GM12872 (cell line): ENCODE results near the gene PRR20B.
"Not testable (repeated sequence)": the region's sequence is repeated elsewhere in the genome, so short reads cannot be mapped to it uniquely, and the experiment has no call there.

Experiments used
- TF ChIP-seq, protein P1 (sequence below): IDR thresholded peaks from 3 replicates; pipeline ENCODE4 v1.5.1; 2011; ENCODE audit warnings: low read depth, mild to moderate bottlenecking, low read length, moderate library complexity; ENCODE audit not compliant: insufficient read depth

The PRR20B gene

DNA sequence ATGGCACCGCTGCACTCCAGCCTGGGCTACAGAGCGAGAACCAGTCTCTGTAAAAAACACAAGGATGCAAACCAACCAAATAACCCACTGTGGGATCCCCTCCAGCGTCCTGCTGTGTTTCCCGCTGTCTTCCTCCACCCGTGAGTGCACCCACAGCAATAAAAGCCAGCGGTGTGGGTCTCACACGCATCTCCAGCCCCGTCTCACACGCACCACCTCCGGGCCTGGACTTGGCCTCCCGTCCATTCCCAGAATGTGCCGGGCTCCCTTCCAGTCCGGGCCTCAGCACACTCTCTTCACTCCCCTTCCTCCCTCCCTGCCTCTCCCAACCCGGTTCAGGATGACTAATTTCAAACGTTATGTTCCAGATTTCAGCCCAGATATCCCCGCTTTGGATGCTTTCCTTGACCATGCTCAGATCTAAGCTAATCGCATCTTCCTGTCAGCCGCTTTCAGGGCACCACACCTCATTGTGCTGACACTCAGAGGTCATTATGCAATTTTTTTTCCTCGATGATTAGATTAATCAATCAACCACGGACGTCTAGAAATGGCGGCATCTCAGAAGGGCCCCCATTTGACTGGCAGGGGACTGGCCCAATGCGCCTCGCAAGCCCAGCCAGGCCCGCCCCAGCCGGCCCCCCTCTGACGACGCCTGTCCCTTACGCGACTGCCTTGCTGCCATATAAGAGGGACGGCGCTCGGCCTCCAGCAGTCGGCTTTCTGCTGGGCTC, 6.9 kb upstream of the PRR20B start, which contains the start of gene PRR20A:
TSS of gene PRR20A (plus strand) at position 684 of the 734 bp plus-strand sequence. CDS start 387 bp downstream, outside the sequence.
- TF ChIP-seq, protein P1, sequence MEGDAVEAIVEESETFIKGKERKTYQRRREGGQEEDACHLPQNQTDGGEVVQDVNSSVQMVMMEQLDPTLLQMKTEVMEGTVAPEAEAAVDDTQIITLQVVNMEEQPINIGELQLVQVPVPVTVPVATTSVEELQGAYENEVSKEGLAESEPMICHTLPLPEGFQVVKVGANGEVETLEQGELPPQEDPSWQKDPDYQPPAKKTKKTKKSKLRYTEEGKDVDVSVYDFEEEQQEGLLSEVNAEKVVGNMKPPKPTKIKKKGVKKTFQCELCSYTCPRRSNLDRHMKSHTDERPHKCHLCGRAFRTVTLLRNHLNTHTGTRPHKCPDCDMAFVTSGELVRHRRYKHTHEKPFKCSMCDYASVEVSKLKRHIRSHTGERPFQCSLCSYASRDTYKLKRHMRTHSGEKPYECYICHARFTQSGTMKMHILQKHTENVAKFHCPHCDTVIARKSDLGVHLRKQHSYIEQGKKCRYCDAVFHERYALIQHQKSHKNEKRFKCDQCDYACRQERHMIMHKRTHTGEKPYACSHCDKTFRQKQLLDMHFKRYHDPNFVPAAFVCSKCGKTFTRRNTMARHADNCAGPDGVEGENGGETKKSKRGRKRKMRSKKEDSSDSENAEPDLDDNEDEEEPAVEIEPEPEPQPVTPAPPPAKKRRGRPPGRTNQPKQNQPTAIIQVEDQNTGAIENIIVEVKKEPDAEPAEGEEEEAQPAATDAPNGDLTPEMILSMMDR = not testable (repeated sequence)

DNA sequence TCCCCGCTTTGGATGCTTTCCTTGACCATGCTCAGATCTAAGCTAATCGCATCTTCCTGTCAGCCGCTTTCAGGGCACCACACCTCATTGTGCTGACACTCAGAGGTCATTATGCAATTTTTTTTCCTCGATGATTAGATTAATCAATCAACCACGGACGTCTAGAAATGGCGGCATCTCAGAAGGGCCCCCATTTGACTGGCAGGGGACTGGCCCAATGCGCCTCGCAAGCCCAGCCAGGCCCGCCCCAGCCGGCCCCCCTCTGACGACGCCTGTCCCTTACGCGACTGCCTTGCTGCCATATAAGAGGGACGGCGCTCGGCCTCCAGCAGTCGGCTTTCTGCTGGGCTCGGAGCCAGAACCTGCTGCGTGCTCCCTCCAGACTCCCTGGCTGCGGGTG, 6.5 kb downstream of the PRR20B start, which contains the start of gene PRR20C:
TSS of gene PRR20C (plus strand) at position 301 of the 400 bp plus-strand sequence. CDS start 387 bp downstream, outside the sequence.
- TF ChIP-seq, protein P1 = not testable (repeated sequence)

DNA sequence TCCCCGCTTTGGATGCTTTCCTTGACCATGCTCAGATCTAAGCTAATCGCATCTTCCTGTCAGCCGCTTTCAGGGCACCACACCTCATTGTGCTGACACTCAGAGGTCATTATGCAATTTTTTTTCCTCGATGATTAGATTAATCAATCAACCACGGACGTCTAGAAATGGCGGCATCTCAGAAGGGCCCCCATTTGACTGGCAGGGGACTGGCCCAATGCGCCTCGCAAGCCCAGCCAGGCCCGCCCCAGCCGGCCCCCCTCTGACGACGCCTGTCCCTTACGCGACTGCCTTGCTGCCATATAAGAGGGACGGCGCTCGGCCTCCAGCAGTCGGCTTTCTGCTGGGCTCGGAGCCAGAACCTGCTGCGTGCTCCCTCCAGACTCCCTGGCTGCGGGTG, 13.0 kb downstream of the PRR20B start, which contains the start of gene PRR20D:
TSS of gene PRR20D (plus strand) at position 301 of the 400 bp plus-strand sequence. CDS start 387 bp downstream, outside the sequence.
- TF ChIP-seq, protein P1 = not testable (repeated sequence)

DNA sequence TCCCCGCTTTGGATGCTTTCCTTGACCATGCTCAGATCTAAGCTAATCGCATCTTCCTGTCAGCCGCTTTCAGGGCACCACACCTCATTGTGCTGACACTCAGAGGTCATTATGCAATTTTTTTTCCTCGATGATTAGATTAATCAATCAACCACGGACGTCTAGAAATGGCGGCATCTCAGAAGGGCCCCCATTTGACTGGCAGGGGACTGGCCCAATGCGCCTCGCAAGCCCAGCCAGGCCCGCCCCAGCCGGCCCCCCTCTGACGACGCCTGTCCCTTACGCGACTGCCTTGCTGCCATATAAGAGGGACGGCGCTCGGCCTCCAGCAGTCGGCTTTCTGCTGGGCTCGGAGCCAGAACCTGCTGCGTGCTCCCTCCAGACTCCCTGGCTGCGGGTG, 19.6 kb downstream of the PRR20B start, which contains the start of gene PRR20E:
TSS of gene PRR20E (plus strand) at position 301 of the 400 bp plus-strand sequence. CDS start 387 bp downstream, outside the sequence.
- TF ChIP-seq, protein P1 = not testable (repeated sequence)

DNA sequence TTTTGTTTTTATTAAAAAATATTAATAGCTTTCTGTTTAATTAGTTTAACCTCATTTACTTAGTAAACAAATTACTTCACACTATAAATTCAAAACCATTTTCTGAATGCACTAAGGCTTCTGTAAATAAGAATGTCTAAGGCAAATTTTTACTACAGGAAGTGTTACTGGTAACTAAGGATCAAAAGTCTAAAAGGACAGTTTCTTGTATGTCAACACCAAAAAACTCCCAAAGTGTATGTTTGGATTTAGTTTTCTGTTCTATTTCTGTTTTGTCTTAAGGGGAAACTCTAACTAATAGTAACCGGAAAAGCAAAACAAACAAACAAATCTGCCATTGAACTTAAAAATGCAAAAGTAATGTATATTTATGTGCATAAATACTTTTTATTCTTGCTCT, 44.4 kb downstream of the PRR20B start:
- TF ChIP-seq, protein P1 = no peak
